Muscle of leg (tissue), 11 donors: ENCODE results near the gene CARS2. TPM values are rescaled to one million over a fixed set of nuclear protein-coding genes. Genes with fewer than 3 reads are reported as not detected.
A peak's percentile ranks its signal among the peaks of the same experiment; 100 is the strongest.
"Not testable (repeated sequence)": the region's sequence is repeated elsewhere in the genome, so short reads cannot be mapped to it uniquely, and the experiment has no call there.

Source experiments
- DNase-seq: peaks from one replicate; pipeline ENCODE4 v3.0.0; 2013
- H3K27ac ChIP-seq: one replicate; pipeline ENCODE4 v1.5.1; 2013; ENCODE audit warnings: mild to moderate bottlenecking, low read length, control low read depth
- H3K27me3 ChIP-seq: one replicate; pipeline ENCODE4 v1.6.1; 2013; ENCODE audit warnings: low read length; ENCODE audit not compliant: control insufficient read depth, insufficient read depth
- H3K36me3 ChIP-seq: one replicate; pipeline ENCODE4 v1.6.1; 2013; ENCODE audit warnings: low read length; ENCODE audit not compliant: control insufficient read depth, insufficient read depth
- H3K4me1 ChIP-seq: one replicate; pipeline ENCODE4 v1.6.1; 2013; ENCODE audit warnings: low read length; ENCODE audit not compliant: control insufficient read depth, insufficient read depth
- H3K4me3 ChIP-seq: one replicate; pipeline ENCODE4 v1.5.1; 2013; ENCODE audit warnings: low read length, control low read depth
- H3K9me3 ChIP-seq: replicated peaks from 2 replicates; pipeline ENCODE4 v1.6.1; 2013; ENCODE audit warnings: low read depth, low read length; ENCODE audit not compliant: control insufficient read depth
- WGBS: methylation state at CpG from one replicate; pipeline ENCODE4 v1.1.5; 2013; ENCODE audit warnings: missing lambda C conversion rate; ENCODE audit not compliant: insufficient coverage; 5-methylcytosine and 5-hydroxymethylcytosine counted together
- polyA plus RNA-seq, 8 donors: library from polyadenylated mRNA; unstranded; fragments of 120-200 nt; gene quantifications; one replicate each; pipeline versions ENCODE4 v1.2.1 to v1.2.3, GENCODE V29; 2013; ENCODE audit warnings: inconsistent platforms in 1 of 8, low replicate concordance in 1 of 8; ENCODE audit not compliant: insufficient read length in 8 of 8, insufficient read depth in 1 of 8
- total RNA-seq: library from RNA; stranded (reverse); fragments of 120-200 nt; gene quantifications from one replicate; pipeline ENCODE4 v1.2.4, GENCODE V29; 2013

Gene CARS2
- total and polyA plus RNA-seq, 9 donors: 37.7 to 73.2 (median 51.7) TPM

GRCh38 chr13:110610955-110611595 is 94.8 kb downstream of the CARS2 start:
- H3K4me1 ChIP-seq: peaks cover 4% of the 10 kb centered on the region
- 80% methylated on average over 10 of the region's 12 CpGs for WGBS

GRCh38 chr13:110607675-110608224 is 98.2 kb downstream of the CARS2 start:
- Histone ChIP-seq H3K36me3 (no peaks in the 10 kb centered on the region), H3K4me3 (no peak overlapping the region), H3K4me1 (no peaks in the 10 kb centered on the region), H3K9me3 (no peaks in the 10 kb centered on the region), H3K27me3 (peaks cover 12% of the 10 kb centered on the region), H3K27ac (no peak overlapping the region)
- WGBS: no CpG with 5 or more reads among the region's 3 CpGs
- DNase-seq: no peak

More at GRCh38 chr13:110610955-110611595, 94.8 kb downstream of the CARS2 start:
- Histone ChIP-seq H3K4me3 (no peak overlapping the region), H3K36me3 (no peaks in the 10 kb centered on the region), H3K9me3 (no peaks in the 10 kb centered on the region), H3K27me3 (peaks cover 12% of the 10 kb centered on the region), H3K27ac (no peak overlapping the region)
- DNase-seq: no peak

GRCh38 chr13:110606281-110606680 is 99.6 kb downstream of the CARS2 start:
- not testable (repeated sequence) for H3K27ac ChIP-seq, H3K4me1 ChIP-seq, H3K9me3 ChIP-seq, H3K27me3 ChIP-seq, H3K4me3 ChIP-seq, H3K36me3 ChIP-seq, DNase-seq
- no CpG with 5 or more reads among the region's 33 CpGs for WGBS

GRCh38 chr13:110605132-110605531 is 100.8 kb downstream of the CARS2 start:
- DNase-seq: no peak
- H3K36me3 ChIP-seq: no peaks in the 10 kb centered on the region
- WGBS: no CpG with 5 or more reads among the region's 6 CpGs

GRCh38 chr13:110600980-110601379 is 104.9 kb downstream of the CARS2 start:
- H3K9me3 ChIP-seq: no peaks in the 10 kb centered on the region
- WGBS: 100% methylated on average over 1 of the region's 4 CpGs
- no peak overlapping the region for H3K27ac ChIP-seq
- no peaks in the 10 kb centered on the region for H3K36me3 ChIP-seq
- H3K27me3 ChIP-seq: no peaks in the 10 kb centered on the region
- H3K4me1 ChIP-seq: no peaks in the 10 kb centered on the region
- H3K4me3 ChIP-seq: no peak overlapping the region
- no peak for DNase-seq

More at GRCh38 chr13:110605132-110605531, 100.8 kb downstream of the CARS2 start:
- Histone ChIP-seq H3K27ac (no peak overlapping the region), H3K9me3 (no peaks in the 10 kb centered on the region), H3K4me1 (no peaks in the 10 kb centered on the region), H3K4me3 (no peak overlapping the region), H3K27me3 (no peaks in the 10 kb centered on the region)

- Histone ChIP-seq H3K4me1 (no peaks in the 10 kb centered on the region), H3K9me3 (no peaks in the 10 kb centered on the region), H3K27ac (no peak overlapping the region), H3K36me3 (no peaks in the 10 kb centered on the region), H3K27me3 (no peaks in the 10 kb centered on the region), H3K4me3 (no peak overlapping the region)
- 84% methylated on average over 3 of the region's 10 CpGs for WGBS
- DNase-seq: no peak
Measured at GRCh38 chr13:110600261-110600819, 105.6 kb downstream of the CARS2 start.

- H3K36me3 ChIP-seq: no peaks in the 10 kb centered on the region
- no peak overlapping the region for H3K27ac ChIP-seq
- 67% methylated on average over 8 of the region's 16 CpGs for WGBS
- H3K27me3 ChIP-seq: no peaks in the 10 kb centered on the region
- H3K9me3 ChIP-seq: no peaks in the 10 kb centered on the region
- no peaks in the 10 kb centered on the region for H3K4me1 ChIP-seq
- no peak overlapping the region for H3K4me3 ChIP-seq
- no peak for DNase-seq
Measured at GRCh38 chr13:110597041-110597689, 108.8 kb downstream of the CARS2 start.

- peak; percentile 77 for DNase-seq
- Histone ChIP-seq H3K4me3 (no peak overlapping the region), H3K27me3 (no peaks in the 10 kb centered on the region), H3K4me1 (no peaks in the 10 kb centered on the region), H3K9me3 (no peaks in the 10 kb centered on the region), H3K36me3 (no peaks in the 10 kb centered on the region), H3K27ac (no peak overlapping the region)
- WGBS: no CpG with 5 or more reads among the region's 6 CpGs
Measured at GRCh38 chr13:110593430-110594130, 112.3 kb downstream of the CARS2 start.

GRCh38 chr13:110592665-110593064 is 113.3 kb downstream of the CARS2 start:
- DNase-seq: no peak

More at GRCh38 chr13:110592665-110593064, 113.3 kb downstream of the CARS2 start:
- no peaks in the 10 kb centered on the region for H3K36me3 ChIP-seq
- H3K27me3 ChIP-seq: no peaks in the 10 kb centered on the region
- 63% methylated on average over 1 of the region's 2 CpGs for WGBS
- no peak overlapping the region for H3K4me3 ChIP-seq
- H3K27ac ChIP-seq: no peak overlapping the region
- no peaks in the 10 kb centered on the region for H3K4me1 ChIP-seq
- no peaks in the 10 kb centered on the region for H3K9me3 ChIP-seq
